MCF 10A (cell line): ENCODE measurements around the gene GET4. TPM values are rescaled to one million over a fixed set of nuclear protein-coding genes. Genes with fewer than 3 reads are reported as not detected.

Source experiments
- BruUV-seq: library from RNA; stranded (reverse); fragments of 400-500 nt; replicated peaks from 2 replicates; lab custom pipeline; 2021; lab: Mats Ljungman, UMichigan
- CTCF ChIA-PET: fragments of 300-600 bp; sonication (Branson Sonifier 250); formaldehyde crosslinking; extraction: SDS; loops from one replicate; lab custom pipeline; 2021; ENCODE audit warnings: antibody characterized with exemption, inconsistent platforms; lab: Yijun Ruan, JAX
- POLR2A ChIA-PET: fragments of 300-600, 350-650 bp; sonication (Branson Sonifier 250); formaldehyde crosslinking; extraction: SDS; loops from one replicate; lab custom pipeline; 2020; ENCODE audit warnings: antibody characterized with exemption, inconsistent platforms; lab: Yijun Ruan, JAX
- DNase-seq: peaks from one replicate; pipeline ENCODE4 v3.0.0-alpha.2; 2018; ENCODE audit not compliant: unreplicated experiment
- H3K27ac Mint-ChIP-seq: one replicate; pipeline ENCODE4 v1.8.0; 2022; ENCODE audit warnings: mild to moderate bottlenecking, low read depth, mixed read lengths; ENCODE audit not compliant: unreplicated experiment
- H3K27me3 Mint-ChIP-seq: one replicate; pipeline ENCODE4 v1.8.0; 2022; ENCODE audit warnings: mixed read lengths; ENCODE audit not compliant: insufficient read depth, unreplicated experiment
- H3K36me3 Mint-ChIP-seq: one replicate; pipeline ENCODE4 v1.8.0; 2022; ENCODE audit warnings: mild to moderate bottlenecking, moderate library complexity, mixed read lengths; ENCODE audit not compliant: insufficient read depth, unreplicated experiment
- H3K4me1 Mint-ChIP-seq: one replicate; pipeline ENCODE4 v1.8.0; 2022; ENCODE audit warnings: mixed read lengths; ENCODE audit not compliant: insufficient read depth, unreplicated experiment
- H3K4me3 Mint-ChIP-seq: one replicate; pipeline ENCODE4 v1.8.0; 2022; ENCODE audit warnings: mild to moderate bottlenecking, moderate library complexity, mixed read lengths; ENCODE audit not compliant: unreplicated experiment
- H3K9me3 Mint-ChIP-seq: one replicate; pipeline ENCODE4 v1.8.0; 2022; ENCODE audit warnings: mixed read lengths; ENCODE audit not compliant: unreplicated experiment
- intact Hi-C: fragments of 100-400 bp; cut with micrococcal nuclease; formaldehyde crosslinking; loops from 2 replicates; pipeline ENCODE4 v1.14.1; 2022
- total RNA-seq: library from RNA; stranded (reverse); gene quantifications from 2 replicates; pipeline ENCODE4 v1.2.3, GENCODE V29; 2022
- TF ChIP-seq, protein P1 (sequence below): fragments of 200-600 bp; IDR thresholded peaks from one replicate; pipeline ENCODE4 v1.8.0; 2022; ENCODE audit warnings: antibody characterized with exemption, mild to moderate bottlenecking; ENCODE audit not compliant: unreplicated experiment

The GET4 gene
- total RNA-seq, 1 experiment from 2014 or later, result 32.6 TPM

- no peaks in the 10 kb centered on the region for H3K27me3 Mint-ChIP-seq
- no peak for DNase-seq
- CTCF ChIA-PET, result interaction anchor here (0.6 to 0.7 kb wide), 2 partner anchors 264 to 1327 kb away, joined by 3 read pairs; no protein-coding TSS in a partner anchor
- POLR2A ChIA-PET, result no interaction called here
- H3K4me1 Mint-ChIP-seq, result no peaks in the 10 kb centered on the region
- intact Hi-C loops, result no loop called here
- H3K4me3 Mint-ChIP-seq, result no peak overlapping the region
- H3K9me3 Mint-ChIP-seq, result no peaks in the 10 kb centered on the region
- TF ChIP-seq, protein P1, sequence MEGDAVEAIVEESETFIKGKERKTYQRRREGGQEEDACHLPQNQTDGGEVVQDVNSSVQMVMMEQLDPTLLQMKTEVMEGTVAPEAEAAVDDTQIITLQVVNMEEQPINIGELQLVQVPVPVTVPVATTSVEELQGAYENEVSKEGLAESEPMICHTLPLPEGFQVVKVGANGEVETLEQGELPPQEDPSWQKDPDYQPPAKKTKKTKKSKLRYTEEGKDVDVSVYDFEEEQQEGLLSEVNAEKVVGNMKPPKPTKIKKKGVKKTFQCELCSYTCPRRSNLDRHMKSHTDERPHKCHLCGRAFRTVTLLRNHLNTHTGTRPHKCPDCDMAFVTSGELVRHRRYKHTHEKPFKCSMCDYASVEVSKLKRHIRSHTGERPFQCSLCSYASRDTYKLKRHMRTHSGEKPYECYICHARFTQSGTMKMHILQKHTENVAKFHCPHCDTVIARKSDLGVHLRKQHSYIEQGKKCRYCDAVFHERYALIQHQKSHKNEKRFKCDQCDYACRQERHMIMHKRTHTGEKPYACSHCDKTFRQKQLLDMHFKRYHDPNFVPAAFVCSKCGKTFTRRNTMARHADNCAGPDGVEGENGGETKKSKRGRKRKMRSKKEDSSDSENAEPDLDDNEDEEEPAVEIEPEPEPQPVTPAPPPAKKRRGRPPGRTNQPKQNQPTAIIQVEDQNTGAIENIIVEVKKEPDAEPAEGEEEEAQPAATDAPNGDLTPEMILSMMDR, result no peak
- no TSS peak for BruUV-seq
- H3K36me3 Mint-ChIP-seq, result no peaks in the 10 kb centered on the region
- no peak overlapping the region for H3K27ac Mint-ChIP-seq
These were observed 44.2 kb downstream of the GET4 start for GRCh38 chr7:920351-921070.

DNA sequence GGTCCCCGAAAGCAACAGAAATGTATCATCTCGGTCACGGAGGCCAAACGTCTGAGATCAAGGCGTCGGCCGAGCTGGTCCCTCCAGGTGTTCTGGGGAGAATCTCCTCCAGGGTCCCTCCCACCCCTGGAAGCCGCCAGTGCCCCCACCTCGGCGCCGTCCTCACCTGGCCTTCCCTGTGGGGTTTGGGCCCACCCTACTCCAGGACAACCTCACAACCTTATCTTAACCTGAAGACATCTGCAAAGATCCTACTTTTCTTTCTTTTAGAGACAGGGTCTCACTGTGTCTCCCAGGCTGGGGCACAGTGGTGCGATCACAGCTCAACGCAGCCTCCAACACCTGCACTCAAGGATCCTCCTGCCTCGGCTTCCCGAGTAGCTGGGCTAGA is 44.7 kb downstream of the GET4 start:
- ChIA-PET CTCF (interaction anchor here (0.6 to 0.7 kb wide), 4 partner anchors 8 to 1327 kb away, joined by 3 to 5 read pairs (median 4); no protein-coding TSS in a partner anchor), POLR2A (no interaction called here)
- no peak overlapping the region for H3K4me3 Mint-ChIP-seq
- H3K9me3 Mint-ChIP-seq, result no peaks in the 10 kb centered on the region
- H3K27me3 Mint-ChIP-seq, result no peaks in the 10 kb centered on the region
- no TSS peak for BruUV-seq
- no peaks in the 10 kb centered on the region for H3K4me1 Mint-ChIP-seq
- intact Hi-C loops, result no loop called here
- TF ChIP-seq, protein P1, result no peak
- no peak for DNase-seq
- no peaks in the 10 kb centered on the region for H3K36me3 Mint-ChIP-seq
- no peak overlapping the region for H3K27ac Mint-ChIP-seq

- CTCF ChIA-PET, result interaction anchor here (0.6 to 0.8 kb wide), 4 partner anchors 8 to 262 kb away, joined by 3 to 5 read pairs (median 4); no protein-coding TSS in a partner anchor
- no peaks in the 10 kb centered on the region for H3K27me3 Mint-ChIP-seq
- DNase-seq, result no peak
- no peaks in the 10 kb centered on the region for H3K9me3 Mint-ChIP-seq
- no peaks in the 10 kb centered on the region for H3K36me3 Mint-ChIP-seq
- intact Hi-C loops, result no loop called here
- no TSS peak for BruUV-seq
- H3K4me1 Mint-ChIP-seq, result no peaks in the 10 kb centered on the region
- H3K4me3 Mint-ChIP-seq, result no peak overlapping the region
- no peak overlapping the region for H3K27ac Mint-ChIP-seq
- POLR2A ChIA-PET, result interaction anchor here (0.6 to 1.6 kb wide), 2 partner anchors 9 to 14 kb away, joined by 3 to 4 read pairs; no protein-coding TSS in a partner anchor
- TF ChIP-seq, protein P1, result no peak
These were observed 45.4 kb downstream of the GET4 start for GRCh38 chr7:921581-922333.
